Activated T-helper 17 cell treated with anti-CD3 and anti-CD28 coated beads, Interleukin-2, amount 50 U/mL, for 72 hours (primary cell): Measurements from ENCODE around the gene PKLR. TPM values are rescaled to one million over a fixed set of nuclear protein-coding genes. Genes with fewer than 3 reads are reported as not detected.
"Not testable (repeated sequence)": the region's sequence is repeated elsewhere in the genome, so short reads cannot be mapped to it uniquely, and the experiment has no call there.

Experiments used
- ATAC-seq: fragments of 150-1000 bp; cut with Tn5 transposase; replicated peaks from 2 replicates; pipeline ENCODE4 v1.10.0; 2021; ENCODE audit warnings: mild to moderate bottlenecking, moderate library complexity
- H3K27ac Mint-ChIP-seq: one replicate; pipeline ENCODE4 v1.8.0; 2022; ENCODE audit warnings: mixed read lengths
- H3K27me3 Mint-ChIP-seq: one replicate; pipeline ENCODE4 v1.8.0; 2022; ENCODE audit warnings: mixed read lengths
- H3K36me3 Mint-ChIP-seq: one replicate; pipeline ENCODE4 v1.8.0; 2022; ENCODE audit warnings: low read depth, mild to moderate bottlenecking, mixed read lengths
- H3K4me1 Mint-ChIP-seq: one replicate; pipeline ENCODE4 v1.8.0; 2022; ENCODE audit warnings: mixed read lengths
- H3K4me3 Mint-ChIP-seq: one replicate; pipeline ENCODE4 v1.8.0; 2022; ENCODE audit warnings: mild to moderate bottlenecking, mixed read lengths
- H3K9me3 Mint-ChIP-seq: one replicate; pipeline ENCODE4 v1.8.0; 2022; ENCODE audit warnings: mixed read lengths
- total RNA-seq, 2 donors: library from RNA; stranded (reverse); gene quantifications; one replicate each; pipeline ENCODE4 v1.2.3, GENCODE V29; 2022

PKLR gene
- not detected for total RNA-seq

DNA sequence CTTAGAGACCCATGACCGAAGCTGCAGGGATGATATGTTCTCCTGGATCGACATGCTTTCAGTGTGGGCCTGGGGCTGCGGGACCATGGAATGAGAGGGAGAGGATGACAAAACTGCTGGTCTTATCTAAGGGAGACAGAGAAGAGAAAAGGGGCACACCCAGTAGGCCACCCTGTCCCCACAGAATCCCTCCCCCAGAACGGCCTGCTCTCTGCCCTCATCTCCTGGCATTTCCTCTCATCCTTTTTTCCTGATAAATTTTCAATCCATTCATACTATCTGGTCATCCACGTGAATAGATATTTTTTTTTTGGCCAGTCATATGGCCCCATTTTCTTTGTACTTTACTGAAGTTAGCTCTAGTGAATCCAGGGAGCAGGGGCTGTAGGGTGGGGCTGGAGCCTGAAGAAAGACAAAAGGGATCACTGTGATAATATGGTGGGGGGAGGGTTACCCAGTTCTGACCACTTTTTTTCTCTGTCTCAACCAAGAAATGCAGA lies at the start of gene PKLR:
PKLR (minus strand) TSS at position 97 of the 500 bp plus-strand sequence; CDS start at position 54, 43 bp downstream.
- H3K4me1 Mint-ChIP-seq: no peaks in the 10 kb centered on the region
- peaks cover 12% of the 10 kb centered on the region for H3K27me3 Mint-ChIP-seq
- H3K9me3 Mint-ChIP-seq: no peaks in the 10 kb centered on the region
- ATAC-seq: no peak
- H3K36me3 Mint-ChIP-seq: no peaks in the 10 kb centered on the region
- no peak within 1 kb of the TSS for H3K4me3 Mint-ChIP-seq
- H3K27ac Mint-ChIP-seq: no peak within 1 kb of the TSS

DNA sequence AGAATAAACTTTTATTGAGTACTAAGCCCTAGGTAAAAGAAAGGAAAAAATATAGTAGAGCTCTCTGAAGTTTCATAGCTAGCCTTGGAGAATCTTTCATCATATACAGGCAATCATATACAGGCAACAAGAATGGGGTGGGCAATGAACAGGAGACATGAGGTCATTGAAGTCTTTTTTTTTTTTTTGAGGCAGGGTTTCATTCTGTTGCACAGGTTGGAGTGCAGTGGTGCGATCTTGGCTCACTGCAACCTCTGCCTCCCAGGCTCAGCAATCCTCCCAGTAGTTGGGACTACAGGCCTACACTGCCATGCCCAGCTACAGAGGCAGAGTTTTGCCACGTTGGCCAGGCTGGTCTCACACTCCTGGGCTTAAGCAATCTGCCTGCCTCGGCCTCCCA lies 41.6 kb upstream of the PKLR start:
- no peak overlapping the region for H3K27ac Mint-ChIP-seq
- no peak for ATAC-seq
- H3K4me3 Mint-ChIP-seq: no peak overlapping the region
- no peaks in the 10 kb centered on the region for H3K4me1 Mint-ChIP-seq
- H3K9me3 Mint-ChIP-seq: no peaks in the 10 kb centered on the region
- H3K36me3 Mint-ChIP-seq: peaks cover 100% of the 10 kb centered on the region
- H3K27me3 Mint-ChIP-seq: no peaks in the 10 kb centered on the region

DNA sequence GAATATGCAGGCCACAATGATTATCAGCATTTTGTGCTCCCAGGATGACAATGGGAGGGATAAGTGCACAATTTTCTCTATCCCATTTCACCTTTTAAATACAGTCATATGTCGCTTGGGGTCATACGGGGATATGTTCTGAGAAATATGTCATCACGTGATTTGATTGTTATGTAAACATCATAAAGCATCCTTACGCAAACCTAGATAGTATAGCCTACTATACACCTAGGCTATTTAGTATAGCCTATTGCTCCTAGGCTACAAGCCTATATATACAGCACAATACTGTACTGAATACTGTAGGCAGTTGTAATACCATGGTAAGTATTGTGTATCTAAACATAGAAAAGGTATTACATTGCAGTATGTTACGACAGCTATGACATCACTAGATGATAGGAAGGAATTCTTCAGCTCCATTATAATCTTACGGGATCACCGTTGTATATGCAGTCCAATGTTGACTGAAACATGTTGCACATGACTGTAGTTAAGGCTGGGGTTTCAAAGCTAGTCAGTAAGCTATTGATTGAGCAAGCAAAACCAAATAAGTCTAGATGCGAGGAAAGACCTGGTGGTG lies 38.4 kb upstream of the PKLR start:
- Mint-ChIP-seq H3K36me3 (peaks cover 95% of the 10 kb centered on the region), H3K4me3 (no peak overlapping the region), H3K27ac (no peak overlapping the region)

DNA sequence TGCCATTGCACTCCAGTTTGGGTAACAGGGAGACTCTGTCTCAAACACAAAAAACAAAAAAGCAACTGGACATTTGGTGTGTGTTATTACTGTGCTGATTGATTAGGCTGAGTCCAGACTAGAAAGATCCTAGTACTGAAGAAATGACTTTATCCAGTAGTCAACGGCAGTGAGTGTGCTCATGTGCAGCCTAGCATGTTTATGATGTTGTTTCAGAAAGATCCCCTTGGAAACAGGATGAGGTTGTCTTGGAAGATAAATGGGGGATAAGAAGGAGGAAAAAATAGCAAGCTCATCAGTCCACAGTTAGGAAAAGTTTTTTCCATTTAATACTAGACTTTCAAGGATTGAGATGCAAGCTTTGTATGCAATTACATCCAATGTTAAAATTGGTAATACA lies 33.7 kb upstream of the PKLR start:
- H3K4me1 Mint-ChIP-seq: peaks cover 5% of the 10 kb centered on the region
- H3K9me3 Mint-ChIP-seq: no peaks in the 10 kb centered on the region
- no peak overlapping the region for H3K27ac Mint-ChIP-seq
- no peaks in the 10 kb centered on the region for H3K27me3 Mint-ChIP-seq
- H3K36me3 Mint-ChIP-seq: peaks cover 81% of the 10 kb centered on the region
- no peak for ATAC-seq
- no peak overlapping the region for H3K4me3 Mint-ChIP-seq

More for the DNA sequence above, 38.4 kb upstream of the PKLR start:
- Mint-ChIP-seq H3K27me3 (no peaks in the 10 kb centered on the region), H3K9me3 (no peaks in the 10 kb centered on the region), H3K4me1 (no peaks in the 10 kb centered on the region)
- no peak for ATAC-seq

DNA sequence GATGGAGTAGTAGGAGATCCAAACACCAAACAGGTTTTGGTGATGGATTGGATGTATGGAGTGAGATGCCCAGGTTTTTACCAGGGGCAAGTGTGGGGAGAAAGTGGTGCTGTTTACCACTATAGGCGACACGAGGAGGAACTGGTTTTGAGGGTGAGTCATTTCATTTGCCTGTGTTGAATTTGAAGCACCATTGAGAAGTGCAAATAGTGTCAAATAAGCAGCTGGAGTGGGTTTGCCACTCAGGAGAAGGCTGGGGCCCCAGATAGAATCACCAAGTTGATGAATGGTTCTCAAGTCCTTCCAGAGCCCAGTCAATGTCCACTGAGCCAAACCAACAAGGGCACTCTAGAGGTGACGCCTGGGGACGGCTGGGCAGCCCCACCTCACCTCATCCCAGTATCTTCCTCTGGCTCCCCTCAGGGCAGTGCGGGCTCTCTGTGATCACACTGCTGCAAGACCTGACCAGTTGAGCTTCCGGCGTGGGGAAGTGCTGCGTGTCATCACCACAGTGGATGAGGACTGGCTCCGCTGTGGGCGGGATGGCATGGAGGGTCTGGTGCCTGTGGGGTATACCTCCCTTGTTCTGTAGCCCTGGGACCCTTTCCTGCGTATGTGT lies 28.9 kb upstream of the PKLR start:
- peaks cover 61% of the 10 kb centered on the region for H3K36me3 Mint-ChIP-seq

DNA sequence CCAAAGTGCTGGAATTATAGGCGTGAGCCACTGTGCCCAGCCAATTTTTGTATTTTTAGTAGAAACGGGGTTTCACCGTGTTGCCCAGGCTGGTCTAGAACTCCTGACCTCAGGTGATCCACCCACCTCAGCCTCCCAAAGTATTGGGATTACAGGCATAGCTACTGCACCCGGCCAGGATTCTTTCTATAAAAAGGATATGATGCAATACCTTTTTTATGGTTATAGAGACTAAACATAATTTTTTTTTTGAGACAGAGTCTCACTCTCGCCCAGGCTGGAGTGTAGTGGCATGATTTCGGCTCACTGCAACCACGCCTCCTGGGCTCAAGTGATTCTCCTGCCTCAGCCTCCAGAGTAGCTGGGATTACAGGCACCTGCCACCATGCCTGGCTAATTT lies 27.6 kb upstream of the PKLR start:
- H3K4me3 Mint-ChIP-seq, H3K27ac Mint-ChIP-seq, ATAC-seq, H3K9me3 Mint-ChIP-seq, H3K27me3 Mint-ChIP-seq: not testable (repeated sequence)
- Mint-ChIP-seq H3K36me3 (peaks cover 53% of the 10 kb centered on the region), H3K4me1 (peaks cover 12% of the 10 kb centered on the region)

More for the DNA sequence above, 28.9 kb upstream of the PKLR start:
- no peak overlapping the region for H3K4me3 Mint-ChIP-seq
- H3K27ac Mint-ChIP-seq: no peak overlapping the region
- H3K27me3 Mint-ChIP-seq: no peaks in the 10 kb centered on the region
- peaks cover 12% of the 10 kb centered on the region for H3K4me1 Mint-ChIP-seq
- H3K9me3 Mint-ChIP-seq: no peaks in the 10 kb centered on the region
- peak; percentile 32 for ATAC-seq

DNA sequence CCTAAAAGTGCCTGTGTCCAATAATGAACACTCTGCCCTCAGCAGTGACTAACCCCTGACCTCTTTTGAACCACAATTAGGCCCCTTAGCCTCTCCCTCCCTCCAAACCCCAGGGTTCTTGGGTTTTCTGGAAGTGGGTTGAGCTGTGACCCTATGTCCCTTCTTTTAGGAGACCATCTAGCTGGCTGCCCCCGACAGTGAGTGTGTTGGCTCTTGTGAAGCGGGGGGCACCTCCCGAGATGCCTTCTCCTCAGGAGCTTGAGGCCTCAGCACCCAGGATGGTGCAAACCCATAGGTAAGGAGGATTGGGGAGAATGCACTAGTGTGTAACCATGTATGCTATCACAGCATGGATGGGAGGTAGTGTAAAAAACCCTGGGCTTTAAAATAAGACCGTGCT lies 26.7 kb upstream of the PKLR start:
- H3K4me3 Mint-ChIP-seq: no peak overlapping the region
- peaks cover 12% of the 10 kb centered on the region for H3K4me1 Mint-ChIP-seq
- H3K27ac Mint-ChIP-seq: peak overlapping the region; percentile 59
- no peaks in the 10 kb centered on the region for H3K9me3 Mint-ChIP-seq
- H3K36me3 Mint-ChIP-seq: peaks cover 44% of the 10 kb centered on the region
- H3K27me3 Mint-ChIP-seq: no peaks in the 10 kb centered on the region
- ATAC-seq: no peak

DNA sequence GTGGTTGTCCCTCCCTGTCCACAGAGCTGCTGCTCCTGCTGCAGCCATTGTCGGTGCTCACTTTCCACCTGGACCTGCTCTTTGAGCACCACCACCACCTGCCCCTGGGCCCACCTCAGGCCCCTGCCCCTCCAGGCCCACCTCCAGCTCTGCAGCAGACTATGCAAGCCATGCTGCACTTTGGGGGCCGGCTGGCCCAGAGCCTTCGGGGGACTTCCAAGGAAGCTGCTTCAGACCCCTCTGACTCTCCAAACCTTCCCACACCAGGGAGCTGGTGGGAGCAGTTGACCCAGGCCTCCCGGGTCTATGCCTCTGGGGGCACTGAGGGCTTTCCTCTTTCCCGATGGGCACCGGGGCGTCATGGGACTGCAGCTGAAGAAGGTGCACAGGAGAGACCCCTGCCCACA lies 25.4 kb upstream of the PKLR start:
- no peaks in the 10 kb centered on the region for H3K9me3 Mint-ChIP-seq
- peaks cover 12% of the 10 kb centered on the region for H3K4me1 Mint-ChIP-seq
- ATAC-seq: no peak
- H3K36me3 Mint-ChIP-seq: peaks cover 40% of the 10 kb centered on the region
- H3K27ac Mint-ChIP-seq: peak overlapping the region; percentile 8
- no peaks in the 10 kb centered on the region for H3K27me3 Mint-ChIP-seq
- H3K4me3 Mint-ChIP-seq: peak overlapping the region; percentile 75

DNA sequence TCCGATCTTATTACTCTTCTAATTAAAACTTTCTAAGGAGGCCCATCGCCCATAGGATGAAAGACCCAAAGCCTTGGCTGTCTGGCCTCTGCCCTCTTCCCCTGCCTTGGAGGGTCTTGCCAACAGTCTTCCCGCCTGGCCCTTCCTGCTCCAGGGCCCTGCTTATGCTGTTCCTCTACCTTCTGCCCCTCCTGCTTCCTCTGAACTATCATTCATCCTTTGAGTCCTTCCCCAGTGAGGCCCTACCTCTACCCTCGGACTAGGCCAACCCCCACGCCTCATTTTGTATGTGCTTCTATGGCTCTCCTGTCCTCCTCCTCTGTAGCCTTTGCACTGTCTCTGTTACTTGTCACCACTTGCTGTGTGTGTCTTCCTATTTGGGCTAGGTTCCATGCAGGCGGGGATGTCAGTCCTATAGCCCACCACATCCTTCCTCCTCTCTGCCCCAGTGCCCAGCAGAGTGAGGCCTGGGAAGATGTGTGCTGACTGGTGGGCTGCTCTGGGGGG lies 24.8 kb upstream of the PKLR start:
- no peaks in the 10 kb centered on the region for H3K27me3 Mint-ChIP-seq
- H3K4me3 Mint-ChIP-seq: peak overlapping the region; percentile 75
- H3K27ac Mint-ChIP-seq: peak overlapping the region; percentile 8
- no peaks in the 10 kb centered on the region for H3K9me3 Mint-ChIP-seq
- ATAC-seq: no peak
- peaks cover 12% of the 10 kb centered on the region for H3K4me1 Mint-ChIP-seq
- peaks cover 34% of the 10 kb centered on the region for H3K36me3 Mint-ChIP-seq

DNA sequence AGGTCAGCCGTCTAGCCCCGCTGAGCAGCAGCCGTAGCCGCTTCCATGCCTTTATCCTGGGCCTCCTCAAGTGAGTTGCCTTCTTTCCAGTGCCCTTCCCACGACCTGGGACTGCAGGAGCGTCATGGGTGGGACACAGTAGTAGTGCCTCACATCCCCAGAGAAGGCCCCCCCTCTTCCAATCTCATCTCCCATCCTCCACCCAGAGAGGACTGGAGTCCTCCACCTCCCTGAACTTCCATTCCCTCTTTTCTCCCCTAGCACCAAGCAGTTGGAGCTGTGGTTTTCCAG lies 24.3 kb upstream of the PKLR start:
- H3K27ac Mint-ChIP-seq: no peak overlapping the region
- H3K9me3 Mint-ChIP-seq: no peaks in the 10 kb centered on the region
- H3K27me3 Mint-ChIP-seq: no peaks in the 10 kb centered on the region
- H3K4me3 Mint-ChIP-seq: peak overlapping the region; percentile 75
- peaks cover 31% of the 10 kb centered on the region for H3K36me3 Mint-ChIP-seq
- H3K4me1 Mint-ChIP-seq: peaks cover 13% of the 10 kb centered on the region
- no peak for ATAC-seq

DNA sequence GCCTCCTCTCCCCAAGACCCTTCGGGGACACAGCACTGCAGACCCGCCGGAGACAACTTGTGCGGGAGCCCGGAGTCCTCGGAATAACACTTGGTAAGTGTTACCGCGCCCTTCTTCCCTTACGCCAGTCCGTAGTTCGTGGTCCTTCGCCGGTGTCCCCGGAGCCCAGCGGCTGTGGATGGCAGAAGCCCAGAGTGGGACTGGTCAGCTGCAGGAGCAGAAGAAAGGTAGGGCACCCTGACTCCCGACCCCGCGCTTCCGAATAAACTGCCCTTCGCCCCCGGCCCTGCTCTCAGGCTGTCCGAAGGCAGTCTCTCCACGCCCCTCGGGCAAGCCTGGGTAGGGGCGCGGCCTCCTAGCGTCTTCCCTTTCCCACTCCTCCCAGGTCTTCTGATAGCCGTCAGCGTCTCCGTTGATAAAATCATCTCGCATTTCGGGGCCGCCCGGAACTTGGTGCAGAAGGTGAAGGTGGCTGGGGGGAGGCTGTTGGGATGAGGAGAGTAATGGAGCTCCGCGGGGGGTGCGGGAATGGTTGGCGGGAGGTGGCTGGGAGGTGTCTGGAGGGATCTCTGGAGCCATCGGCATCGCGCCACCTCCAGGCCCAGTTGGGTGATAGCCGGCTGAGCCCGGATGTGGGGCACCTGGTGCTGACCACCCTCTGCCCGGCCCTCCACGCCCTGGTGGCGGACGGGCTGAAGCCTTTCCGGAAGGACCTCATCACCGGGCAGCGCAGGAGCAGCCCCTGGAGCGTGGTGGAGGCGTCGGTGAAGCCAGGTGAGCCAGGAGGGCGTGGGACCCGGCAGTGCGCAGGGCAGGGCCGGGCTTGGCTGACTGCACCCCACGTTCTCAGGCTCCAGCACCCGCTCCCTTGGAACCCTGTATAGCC lies 23.7 kb upstream of the PKLR start:
- Mint-ChIP-seq H3K27ac (no peak overlapping the region), H3K4me1 (peaks cover 18% of the 10 kb centered on the region), H3K4me3 (peak overlapping the region; percentile 75), H3K36me3 (peaks cover 31% of the 10 kb centered on the region), H3K27me3 (no peaks in the 10 kb centered on the region), H3K9me3 (no peaks in the 10 kb centered on the region)
- no peak for ATAC-seq

DNA sequence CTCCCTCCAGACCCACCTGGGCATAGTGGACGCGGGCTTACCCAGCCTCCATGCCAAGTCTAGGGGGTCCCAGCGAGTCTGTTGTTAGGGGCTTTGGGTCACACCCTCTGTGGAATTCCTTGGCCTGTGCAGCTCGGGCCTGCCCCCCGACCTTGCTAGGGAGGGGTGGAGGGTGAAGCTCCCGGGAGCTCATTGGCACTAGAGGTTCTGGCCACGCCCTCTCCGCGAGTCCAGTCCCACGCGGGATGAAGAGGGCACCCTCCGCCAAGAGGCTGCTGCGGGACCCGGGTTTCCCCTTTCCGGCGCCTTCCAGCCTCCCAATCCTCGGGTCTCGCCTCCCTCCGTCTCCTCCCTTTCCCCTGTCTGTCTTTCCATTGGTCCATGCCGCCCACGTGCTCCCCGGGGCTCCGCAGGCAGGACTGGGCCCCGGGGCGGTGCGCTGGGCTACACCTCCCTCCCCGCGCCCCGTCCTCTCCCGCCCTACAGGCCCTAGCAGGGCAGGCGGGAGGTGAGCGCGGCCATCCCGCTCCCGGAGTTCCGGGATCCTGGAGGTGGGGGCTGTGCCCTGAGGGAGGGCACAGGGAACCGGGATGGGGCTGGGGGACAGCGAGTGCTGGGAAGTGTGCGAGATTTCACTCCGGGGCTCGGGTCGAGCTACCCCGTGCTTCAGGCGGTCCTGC lies 22.9 kb upstream of the PKLR start:
- ATAC-seq: peak; percentile 82
- Mint-ChIP-seq H3K9me3 (no peaks in the 10 kb centered on the region), H3K27me3 (no peaks in the 10 kb centered on the region), H3K4me3 (peak overlapping the region; percentile 75), H3K4me1 (peaks cover 19% of the 10 kb centered on the region), H3K36me3 (peaks cover 33% of the 10 kb centered on the region), H3K27ac (peak overlapping the region; percentile 73)

DNA sequence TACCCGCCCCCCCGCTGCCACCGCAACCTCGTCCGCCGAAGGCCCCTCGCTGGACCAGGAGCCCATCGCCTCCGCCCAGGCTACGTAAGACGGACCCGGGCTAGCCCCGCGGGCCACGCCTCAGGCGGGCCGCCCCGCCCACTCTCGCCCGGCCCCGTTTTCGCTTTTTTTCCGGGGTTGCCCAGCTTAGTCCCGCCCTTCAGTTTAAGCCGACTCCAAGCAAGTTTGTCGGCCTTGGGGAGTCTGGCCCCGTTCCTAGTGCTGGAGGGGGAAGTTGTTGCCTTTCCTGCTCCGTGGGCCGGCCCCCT lies 22.4 kb upstream of the PKLR start:
- peaks cover 35% of the 10 kb centered on the region for H3K36me3 Mint-ChIP-seq
- peaks cover 19% of the 10 kb centered on the region for H3K4me1 Mint-ChIP-seq
- peak; percentile 69 for ATAC-seq
- no peaks in the 10 kb centered on the region for H3K27me3 Mint-ChIP-seq
- no peaks in the 10 kb centered on the region for H3K9me3 Mint-ChIP-seq
- H3K4me3 Mint-ChIP-seq: peak overlapping the region; percentile 75
- peak overlapping the region; percentile 73 for H3K27ac Mint-ChIP-seq

DNA sequence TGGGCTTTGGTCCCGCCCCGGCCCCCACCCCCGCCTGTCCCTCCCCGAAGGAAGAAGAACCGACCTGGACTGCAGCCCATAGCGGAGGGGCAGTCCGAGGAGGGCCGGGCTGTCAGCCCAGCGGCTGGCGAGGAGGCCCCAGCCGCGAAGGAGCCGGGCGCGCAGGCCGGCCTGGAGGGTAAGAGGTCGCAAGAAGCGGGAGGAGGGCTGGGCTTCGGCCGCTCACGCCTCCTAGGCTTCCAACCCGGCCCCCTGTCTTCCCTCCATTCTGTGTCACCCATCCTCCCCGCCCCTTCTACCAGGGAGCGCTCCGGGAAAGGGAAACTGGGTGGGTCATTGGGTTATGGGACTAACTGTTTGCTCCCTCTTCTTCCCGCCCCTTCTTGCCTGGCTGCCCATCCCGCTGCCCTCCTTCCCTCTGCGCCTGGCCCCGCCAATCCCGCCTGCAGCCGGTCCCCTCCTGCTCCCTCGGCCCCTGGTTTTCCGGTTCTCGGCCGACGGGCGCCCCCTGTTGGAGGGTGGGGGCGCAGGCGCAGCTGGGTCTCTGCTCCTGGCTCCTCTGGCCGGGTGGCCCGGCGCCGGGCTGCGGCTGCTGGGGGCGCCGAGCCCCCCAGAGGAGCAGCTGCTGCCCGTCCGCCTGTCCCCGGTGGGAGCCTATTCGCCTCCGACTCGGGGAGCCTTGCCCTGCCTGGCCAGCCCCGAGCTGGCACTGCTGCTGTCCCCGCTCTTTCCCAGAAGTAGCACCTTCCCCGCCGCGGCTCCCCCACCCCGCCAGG lies 21.9 kb upstream of the PKLR start:
- Mint-ChIP-seq H3K27ac (no peak overlapping the region), H3K4me3 (peak overlapping the region; percentile 75), H3K9me3 (no peaks in the 10 kb centered on the region), H3K27me3 (no peaks in the 10 kb centered on the region), H3K36me3 (peaks cover 35% of the 10 kb centered on the region), H3K4me1 (peaks cover 19% of the 10 kb centered on the region)
- ATAC-seq: peak; percentile 64
